SK-N-SH (cell line): ENCODE measurements around the gene KIF13A.

Experiments
- CTCF ChIP-seq: fragments of 200-600 bp; sonication (generic); IDR thresholded peaks from 2 replicates; pipeline ENCODE4 v1.6.1; 2017; ENCODE audit warnings: antibody characterized with exemption, mild to moderate bottlenecking, moderate library complexity
- POLR2AphosphoS5 ChIP-seq: IDR thresholded peaks from 2 replicates; pipeline ENCODE4 v1.6.1; 2012; ENCODE audit warnings: low read depth, low read length

GRCh38 chr6:17803409-17803808, 184.0 kb downstream of the KIF13A start:
- TF ChIP-seq POLR2AphosphoS5 (no peak), CTCF (no peak)
